ENCODE data around the gene FLNB.

The FLNB gene, protein sequence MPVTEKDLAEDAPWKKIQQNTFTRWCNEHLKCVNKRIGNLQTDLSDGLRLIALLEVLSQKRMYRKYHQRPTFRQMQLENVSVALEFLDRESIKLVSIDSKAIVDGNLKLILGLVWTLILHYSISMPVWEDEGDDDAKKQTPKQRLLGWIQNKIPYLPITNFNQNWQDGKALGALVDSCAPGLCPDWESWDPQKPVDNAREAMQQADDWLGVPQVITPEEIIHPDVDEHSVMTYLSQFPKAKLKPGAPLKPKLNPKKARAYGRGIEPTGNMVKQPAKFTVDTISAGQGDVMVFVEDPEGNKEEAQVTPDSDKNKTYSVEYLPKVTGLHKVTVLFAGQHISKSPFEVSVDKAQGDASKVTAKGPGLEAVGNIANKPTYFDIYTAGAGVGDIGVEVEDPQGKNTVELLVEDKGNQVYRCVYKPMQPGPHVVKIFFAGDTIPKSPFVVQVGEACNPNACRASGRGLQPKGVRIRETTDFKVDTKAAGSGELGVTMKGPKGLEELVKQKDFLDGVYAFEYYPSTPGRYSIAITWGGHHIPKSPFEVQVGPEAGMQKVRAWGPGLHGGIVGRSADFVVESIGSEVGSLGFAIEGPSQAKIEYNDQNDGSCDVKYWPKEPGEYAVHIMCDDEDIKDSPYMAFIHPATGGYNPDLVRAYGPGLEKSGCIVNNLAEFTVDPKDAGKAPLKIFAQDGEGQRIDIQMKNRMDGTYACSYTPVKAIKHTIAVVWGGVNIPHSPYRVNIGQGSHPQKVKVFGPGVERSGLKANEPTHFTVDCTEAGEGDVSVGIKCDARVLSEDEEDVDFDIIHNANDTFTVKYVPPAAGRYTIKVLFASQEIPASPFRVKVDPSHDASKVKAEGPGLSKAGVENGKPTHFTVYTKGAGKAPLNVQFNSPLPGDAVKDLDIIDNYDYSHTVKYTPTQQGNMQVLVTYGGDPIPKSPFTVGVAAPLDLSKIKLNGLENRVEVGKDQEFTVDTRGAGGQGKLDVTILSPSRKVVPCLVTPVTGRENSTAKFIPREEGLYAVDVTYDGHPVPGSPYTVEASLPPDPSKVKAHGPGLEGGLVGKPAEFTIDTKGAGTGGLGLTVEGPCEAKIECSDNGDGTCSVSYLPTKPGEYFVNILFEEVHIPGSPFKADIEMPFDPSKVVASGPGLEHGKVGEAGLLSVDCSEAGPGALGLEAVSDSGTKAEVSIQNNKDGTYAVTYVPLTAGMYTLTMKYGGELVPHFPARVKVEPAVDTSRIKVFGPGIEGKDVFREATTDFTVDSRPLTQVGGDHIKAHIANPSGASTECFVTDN (N-terminal part only)

DNA sequence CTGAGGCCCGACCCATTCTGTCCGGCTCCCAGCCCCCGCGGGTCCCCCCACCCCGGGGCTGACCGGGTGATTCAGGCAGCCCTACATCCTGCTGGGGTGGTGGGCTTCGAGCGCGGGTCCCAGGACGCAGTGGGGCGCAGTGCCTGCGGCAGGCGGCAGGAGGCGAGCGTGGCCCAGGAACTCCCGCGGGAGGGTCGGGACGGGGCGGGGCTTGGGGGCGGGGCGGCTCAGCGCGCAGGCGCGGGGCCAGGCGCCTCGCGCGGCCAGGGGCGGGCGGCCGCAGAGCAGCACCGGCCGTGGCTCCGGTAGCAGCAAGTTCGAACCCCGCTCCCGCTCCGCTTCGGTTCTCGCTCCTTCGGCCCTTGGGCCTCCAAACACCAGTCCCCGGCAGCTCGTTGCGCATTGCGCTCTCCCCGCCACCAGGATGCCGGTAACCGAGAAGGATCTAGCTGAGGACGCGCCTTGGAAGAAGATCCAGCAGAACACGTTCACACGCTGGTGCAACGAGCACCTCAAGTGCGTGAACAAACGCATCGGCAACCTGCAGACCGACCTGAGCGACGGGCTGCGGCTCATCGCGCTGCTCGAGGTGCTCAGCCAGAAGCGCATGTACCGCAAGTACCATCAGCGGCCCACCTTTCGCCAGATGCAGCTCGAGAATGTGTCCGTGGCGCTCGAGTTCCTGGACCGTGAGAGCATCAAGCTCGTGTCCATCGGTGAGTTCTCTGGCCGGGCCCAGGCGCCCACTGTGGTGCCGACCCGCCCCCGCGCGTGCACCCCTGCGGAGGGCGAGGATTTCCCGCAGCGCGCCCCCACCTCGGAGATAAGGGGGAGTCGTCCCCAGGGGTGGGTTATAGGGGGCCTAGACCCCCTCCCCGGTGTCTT lies at the start of gene FLNB:
Gene FLNB (plus strand): TSS at position 282 of the 885 bp plus-strand sequence. CDS start 143 bp downstream, at position 425.
- TF ChIP-seq, protein P1, sequence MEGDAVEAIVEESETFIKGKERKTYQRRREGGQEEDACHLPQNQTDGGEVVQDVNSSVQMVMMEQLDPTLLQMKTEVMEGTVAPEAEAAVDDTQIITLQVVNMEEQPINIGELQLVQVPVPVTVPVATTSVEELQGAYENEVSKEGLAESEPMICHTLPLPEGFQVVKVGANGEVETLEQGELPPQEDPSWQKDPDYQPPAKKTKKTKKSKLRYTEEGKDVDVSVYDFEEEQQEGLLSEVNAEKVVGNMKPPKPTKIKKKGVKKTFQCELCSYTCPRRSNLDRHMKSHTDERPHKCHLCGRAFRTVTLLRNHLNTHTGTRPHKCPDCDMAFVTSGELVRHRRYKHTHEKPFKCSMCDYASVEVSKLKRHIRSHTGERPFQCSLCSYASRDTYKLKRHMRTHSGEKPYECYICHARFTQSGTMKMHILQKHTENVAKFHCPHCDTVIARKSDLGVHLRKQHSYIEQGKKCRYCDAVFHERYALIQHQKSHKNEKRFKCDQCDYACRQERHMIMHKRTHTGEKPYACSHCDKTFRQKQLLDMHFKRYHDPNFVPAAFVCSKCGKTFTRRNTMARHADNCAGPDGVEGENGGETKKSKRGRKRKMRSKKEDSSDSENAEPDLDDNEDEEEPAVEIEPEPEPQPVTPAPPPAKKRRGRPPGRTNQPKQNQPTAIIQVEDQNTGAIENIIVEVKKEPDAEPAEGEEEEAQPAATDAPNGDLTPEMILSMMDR (IDR thresholded peaks at IDR 0.05), result peak; percentile 96

DNA sequence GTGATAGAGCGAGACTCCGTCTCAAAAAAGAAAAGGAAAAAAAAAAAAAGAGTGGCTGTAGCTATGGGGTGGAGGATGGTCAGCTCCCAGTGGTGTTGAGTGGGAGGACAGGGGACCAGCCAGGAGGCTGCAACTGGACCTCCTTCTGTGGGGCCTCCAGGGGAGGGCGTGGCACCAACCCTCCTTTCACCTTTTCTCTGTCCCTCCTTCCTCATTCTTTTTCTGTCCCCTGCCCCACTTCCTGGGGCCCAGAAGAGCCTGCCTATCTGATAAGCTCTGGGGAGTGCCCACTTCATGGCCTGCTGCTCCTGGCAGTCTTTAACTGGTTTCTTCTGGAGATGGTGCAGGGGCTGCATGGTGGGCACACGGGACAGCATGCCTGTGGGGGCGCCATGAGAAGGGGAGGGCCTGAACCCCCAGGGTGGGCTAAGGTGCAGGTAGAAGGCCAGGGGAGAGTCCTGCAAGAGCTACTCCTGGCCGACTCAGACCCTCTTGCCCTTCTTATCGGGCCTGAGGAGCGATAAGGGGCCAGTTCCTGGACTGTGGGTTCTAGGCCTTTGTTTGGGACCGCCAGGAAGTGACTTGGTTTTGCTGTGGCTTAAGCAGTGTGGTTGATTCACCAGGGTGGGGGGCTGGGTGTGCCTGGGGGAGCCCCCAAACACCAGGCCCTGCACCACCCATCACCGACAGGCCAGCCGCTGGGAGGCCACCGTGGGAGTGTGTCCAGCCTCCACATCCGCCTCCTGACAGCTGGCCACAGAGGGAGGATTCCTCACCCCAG lies 49.4 kb upstream of the FLNB start:
- TF ChIP-seq, protein P1 (IDR thresholded peaks at IDR 0.05), result no peak

DNA sequence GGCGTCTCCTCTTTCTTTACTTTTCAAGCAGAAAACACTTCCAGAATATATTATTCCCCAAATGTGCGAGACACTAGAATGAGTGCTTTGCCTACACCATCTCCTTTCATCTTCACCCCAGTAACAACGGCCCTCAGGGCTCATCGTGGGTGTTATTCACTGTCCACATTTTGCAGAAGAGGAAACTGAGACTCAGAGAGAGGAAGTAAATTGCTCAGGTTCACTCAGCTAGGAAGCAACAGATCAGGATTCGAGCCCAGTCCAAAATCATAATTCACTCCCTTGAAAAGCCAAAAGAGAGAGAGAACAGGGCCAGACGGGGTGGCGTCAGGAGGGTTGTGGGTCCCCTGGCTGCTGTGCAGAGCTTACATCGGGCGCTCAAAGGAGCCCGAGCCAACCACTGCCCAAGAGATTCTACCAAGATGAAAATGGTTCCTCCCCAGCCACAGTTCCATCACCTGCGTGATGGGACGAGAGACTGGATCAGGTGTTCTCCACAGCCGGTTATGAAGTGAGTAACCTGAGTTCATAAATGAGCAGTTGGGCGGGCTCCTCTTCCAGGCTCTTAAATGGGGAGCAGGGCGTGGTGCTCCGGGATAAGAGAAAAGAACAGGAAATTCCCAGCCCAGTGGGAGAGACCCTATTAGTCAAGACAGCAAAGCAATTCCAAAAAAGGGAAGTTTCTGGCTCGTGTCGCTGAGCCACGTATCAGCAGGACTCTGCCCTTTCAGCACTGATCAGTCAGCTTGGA lies 48.6 kb upstream of the FLNB start:
- TF ChIP-seq, protein P1 (IDR thresholded peaks at IDR 0.05), result no peak

DNA sequence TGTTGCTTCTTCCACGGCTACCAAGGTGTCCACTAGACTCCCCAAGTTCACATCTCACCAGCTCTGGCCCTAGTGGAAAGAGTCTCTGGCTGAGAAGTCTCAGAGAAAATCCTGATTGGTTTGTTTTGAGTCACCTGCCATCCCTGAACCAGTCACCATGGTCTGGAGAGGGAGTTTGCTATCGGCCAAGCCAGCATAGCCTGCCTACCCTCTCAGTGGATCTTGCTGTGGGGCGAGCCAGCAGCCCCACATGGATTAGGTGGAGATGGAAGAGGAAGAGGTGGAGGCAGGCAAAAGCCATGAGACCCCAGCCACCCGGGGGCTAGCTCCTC lies 48.1 kb upstream of the FLNB start:
- TF ChIP-seq, protein P1 (IDR thresholded peaks at IDR 0.05), result no peak

DNA sequence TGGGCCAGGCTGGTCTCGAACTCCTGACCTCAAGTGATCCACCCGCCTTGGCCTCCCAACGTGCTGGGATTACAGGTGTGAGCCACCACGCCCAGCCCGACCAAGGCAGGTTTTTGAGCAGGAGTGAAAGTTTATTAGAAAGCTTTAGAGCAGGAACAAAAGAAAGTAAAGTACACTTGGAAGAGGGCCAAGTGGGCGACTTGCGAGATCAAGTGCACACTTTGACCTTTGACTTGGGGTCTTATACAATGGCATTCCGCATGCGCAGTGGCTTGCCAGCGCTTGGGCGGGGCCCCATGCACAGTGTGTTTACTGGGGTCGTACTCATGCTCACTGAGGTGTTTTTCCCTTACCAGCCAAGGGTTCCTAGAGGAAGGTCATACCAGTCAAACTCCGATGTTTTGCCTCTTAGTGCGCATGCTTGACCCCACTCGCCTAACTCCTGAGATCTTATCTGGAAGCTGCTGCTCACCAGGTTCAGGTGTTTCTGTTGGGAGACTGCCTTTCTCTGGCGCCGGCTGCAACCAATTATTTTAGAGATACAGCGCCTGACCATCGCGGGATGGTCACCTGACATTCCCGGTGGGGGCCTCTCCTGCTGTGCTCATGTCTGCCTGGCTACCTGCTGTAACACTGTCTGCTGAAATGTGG lies 46.9 kb upstream of the FLNB start:
- TF ChIP-seq, protein P1 (IDR thresholded peaks at IDR 0.05), result no peak

Data from LNCAP (cell line).